ENCODE data around the gene ETFA.

DNA sequence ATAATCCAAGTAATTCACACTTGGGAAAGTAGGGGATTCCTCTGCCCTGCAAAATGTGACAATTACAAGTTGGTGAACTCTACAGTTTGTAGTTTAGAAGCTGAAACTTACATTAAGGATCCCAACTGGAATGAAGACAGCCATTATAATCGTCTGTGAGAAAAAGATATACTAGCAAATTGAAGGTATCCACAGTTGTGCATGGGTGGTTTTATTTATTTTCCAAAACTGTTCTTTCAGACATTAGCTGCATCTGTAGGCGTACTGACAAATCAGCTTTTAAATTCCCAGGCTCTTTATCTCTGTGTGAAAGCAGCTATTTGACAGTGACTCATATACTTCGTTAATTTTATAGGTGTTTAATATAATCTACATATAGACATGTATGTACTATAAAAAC is 12.8 kb upstream of the ETFA start:
- no peak for TF ChIP-seq POLR2A (IDR thresholded peaks at IDR 0.05; ENCODE audit: low read length)
- no peak for TF ChIP-seq GATA1 (IDR thresholded peaks at IDR 0.05; ENCODE audit: low read depth, low read length)

All from erythroblast (primary cell).